OCI-LY3 (cell line): Measurements from ENCODE around the gene SERPINB7.

ENCODE experiments used
- H2AFZ ChIP-seq: fragments of 200-600, 300-600 bp; shearing (Covaris generic); 2 replicates; pipeline ENCODE4 v1.6.0; 2014; ENCODE audit warnings: antibody characterized with exemption, low read depth, low read length
- H3K27ac ChIP-seq: fragments of 200-600, 300-600 bp; sonication (generic); 2 replicates; pipeline ENCODE4 v1.5.1; 2014; ENCODE audit warnings: mild to moderate bottlenecking, low read length, moderate library complexity, mixed read lengths
- H3K27me3 ChIP-seq: fragments of 200-600, 300-600 bp; sonication (generic); 2 replicates; pipeline ENCODE4 v1.6.1; 2014; ENCODE audit warnings: low read depth, low read length, mixed read lengths
- H3K36me3 ChIP-seq: fragments of 200-600, 300-600 bp; sonication (generic); replicated peaks from 2 replicates; pipeline ENCODE3; 2014; ENCODE audit warnings: low read depth, low read length, mixed read lengths
- H3K4me1 ChIP-seq: fragments of 300-600, 200-600 bp; sonication (generic); 2 replicates; pipeline ENCODE4 v1.6.1; 2014; ENCODE audit warnings: low read length, mixed read lengths
- H3K4me2 ChIP-seq: fragments of 200-600, 300-600 bp; sonication (generic); 2 replicates; pipeline ENCODE4 v1.6.1; 2014; ENCODE audit warnings: low read length, mixed read lengths
- H3K4me3 ChIP-seq: fragments of 300-600, 200-600 bp; sonication (generic); 2 replicates; pipeline ENCODE4 v1.5.1; 2014; ENCODE audit warnings: antibody characterized with exemption, mild to moderate bottlenecking, low read length, moderate library complexity
- H3K79me2 ChIP-seq: fragments of 300-600, 200-600 bp; shearing (Covaris generic); 2 replicates; pipeline ENCODE4 v1.6.1; 2014; ENCODE audit warnings: mild to moderate bottlenecking, low read length, mixed read lengths
- H3K9ac ChIP-seq: fragments of 300-600, 200-600 bp; shearing (Covaris generic); 2 replicates; pipeline ENCODE4 v1.6.0; 2014; ENCODE audit warnings: mild to moderate bottlenecking, low read length, moderate library complexity
- H3K9me3 ChIP-seq: fragments of 200-600, 300-600 bp; shearing (Covaris generic); 2 replicates; pipeline ENCODE4 v1.6.1; 2014; ENCODE audit warnings: low read length, mixed read lengths; ENCODE audit not compliant: insufficient read depth
- H4K20me1 ChIP-seq: fragments of 200-600, 300-600 bp; sonication (generic); 2 replicates; pipeline ENCODE4 v1.6.1; 2016; ENCODE audit warnings: low read length, mixed read lengths; ENCODE audit not compliant: insufficient read depth
- CTCF ChIP-seq: fragments of 200-600, 300-600 bp; sonication (generic); IDR thresholded peaks from 2 replicates; pipeline ENCODE4 v1.5.1; 2014; ENCODE audit warnings: antibody characterized with exemption, low read length, low read depth
- EZH2phosphoT487 ChIP-seq: fragments of 200-600 bp; shearing (Covaris generic); IDR thresholded peaks from 2 replicates; pipeline ENCODE4 v1.6.1; 2018; ENCODE audit warnings: antibody characterized with exemption, mixed run types, low read depth

The SERPINB7 gene

GRCh38 chr18:63831080-63831788, 56.0 kb downstream of the SERPINB7 start:
- H3K9ac ChIP-seq, result no peak overlapping the region
- TF ChIP-seq CTCF (no peak), EZH2phosphoT487 (no peak)
- peaks cover 40% of the 10 kb centered on the region for H3K4me1 ChIP-seq
- no peak overlapping the region for H3K4me3 ChIP-seq
- H3K79me2 ChIP-seq, result no peaks in the 10 kb centered on the region
- no peaks in the 10 kb centered on the region for H4K20me1 ChIP-seq
- H3K4me2 ChIP-seq, result peak overlapping the region; percentile 10; the same call in 1 of the 2 replicates
- H3K9me3 ChIP-seq, result no peaks in the 10 kb centered on the region
- H2AFZ ChIP-seq, result no peak overlapping the region
- H3K27me3 ChIP-seq, result peaks cover 67% of the 10 kb centered on the region
- no peak overlapping the region for H3K27ac ChIP-seq
- H3K36me3 ChIP-seq, result no peaks in the 10 kb centered on the region

- no peaks in the 10 kb centered on the region for H3K36me3 ChIP-seq
- H3K9ac ChIP-seq, result no peak overlapping the region
- no peaks in the 10 kb centered on the region for H3K79me2 ChIP-seq
- H2AFZ ChIP-seq, result no peak overlapping the region
- peaks cover 40% of the 10 kb centered on the region for H3K4me1 ChIP-seq
- no peaks in the 10 kb centered on the region for H4K20me1 ChIP-seq
- H3K27me3 ChIP-seq, result peaks cover 69% of the 10 kb centered on the region
- H3K4me2 ChIP-seq, result peak overlapping the region; percentile 32
- no peak overlapping the region for H3K4me3 ChIP-seq
- no peak for TF ChIP-seq CTCF
- no peak overlapping the region for H3K27ac ChIP-seq
- H3K9me3 ChIP-seq, result no peaks in the 10 kb centered on the region
Measured at GRCh38 chr18:63832470-63832869, 57.3 kb downstream of the SERPINB7 start.

GRCh38 chr18:63834471-63835113, 59.4 kb downstream of the SERPINB7 start:
- H4K20me1 ChIP-seq, result no peaks in the 10 kb centered on the region
- TF ChIP-seq CTCF (no peak), EZH2phosphoT487 (no peak)
- H3K27me3 ChIP-seq, result peaks cover 72% of the 10 kb centered on the region
- no peak overlapping the region for H2AFZ ChIP-seq
- H3K4me2 ChIP-seq, result no peak overlapping the region
- no peak overlapping the region for H3K27ac ChIP-seq
- no peaks in the 10 kb centered on the region for H3K79me2 ChIP-seq
- no peaks in the 10 kb centered on the region for H3K9me3 ChIP-seq
- no peak overlapping the region for H3K4me3 ChIP-seq
- H3K4me1 ChIP-seq, result peaks cover 38% of the 10 kb centered on the region
- H3K36me3 ChIP-seq, result no peaks in the 10 kb centered on the region
- no peak overlapping the region for H3K9ac ChIP-seq

GRCh38 chr18:63836456-63836855, 61.2 kb downstream of the SERPINB7 start:
- peaks cover 29% of the 10 kb centered on the region for H3K4me1 ChIP-seq
- no peaks in the 10 kb centered on the region for H3K79me2 ChIP-seq
- no peak overlapping the region for H3K9ac ChIP-seq
- no peaks in the 10 kb centered on the region for H3K9me3 ChIP-seq
- no peaks in the 10 kb centered on the region for H3K36me3 ChIP-seq
- H3K27ac ChIP-seq, result no peak overlapping the region
- H3K4me3 ChIP-seq, result no peak overlapping the region
- H3K4me2 ChIP-seq, result no peak overlapping the region
- TF ChIP-seq EZH2phosphoT487, result 0 out of 2 replicates have a peak, but pooled peaks have one; percentile 58
- TF ChIP-seq CTCF, result no peak
- H2AFZ ChIP-seq, result no peak overlapping the region
- H4K20me1 ChIP-seq, result no peaks in the 10 kb centered on the region
- H3K27me3 ChIP-seq, result peaks cover 56% of the 10 kb centered on the region
